ENCODE data around the gene ATL2. TPM values are rescaled to one million over a fixed set of nuclear protein-coding genes. Genes with fewer than 3 reads are reported as not detected.
A peak's percentile ranks its signal among the peaks of the same experiment; 100 is the strongest.
"Not testable (repeated sequence)": the region's sequence is repeated elsewhere in the genome, so short reads cannot be mapped to it uniquely, and the experiment has no call there.

Gene ATL2
- polyA plus RNA-seq, 4 donors, result 44.9 to 68.7 (median 64.8) TPM

- DNase-seq (ENCODE audit: low read depth in 4 of 4, low spot score in 3 of 4), result no peak
Observed at GRCh38 chr2:38394041-38394440, 17.0 kb upstream of the ATL2 start.

DNA sequence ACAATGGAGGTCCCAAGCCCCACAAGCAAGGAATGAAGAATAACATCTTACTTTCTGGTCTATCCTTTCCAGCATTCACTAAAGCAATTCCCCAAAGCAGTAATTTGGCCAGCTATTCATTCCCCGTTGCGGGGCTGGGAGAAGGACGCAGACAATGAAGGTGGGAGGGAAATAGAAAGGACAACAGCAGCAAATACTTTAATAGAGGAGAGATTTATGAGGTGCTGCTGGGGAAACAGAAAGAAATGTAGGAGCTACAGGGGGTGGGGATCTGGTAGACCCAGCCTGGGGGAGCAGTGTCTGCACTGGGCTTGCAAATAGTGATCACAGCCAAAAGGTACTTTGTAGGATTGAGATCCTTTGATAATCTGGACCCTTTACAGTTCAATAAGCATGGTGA lies 13.9 kb upstream of the ATL2 start:
- DNase-seq (ENCODE audit: low read depth in 4 of 4, low spot score in 3 of 4), result no peak

DNA sequence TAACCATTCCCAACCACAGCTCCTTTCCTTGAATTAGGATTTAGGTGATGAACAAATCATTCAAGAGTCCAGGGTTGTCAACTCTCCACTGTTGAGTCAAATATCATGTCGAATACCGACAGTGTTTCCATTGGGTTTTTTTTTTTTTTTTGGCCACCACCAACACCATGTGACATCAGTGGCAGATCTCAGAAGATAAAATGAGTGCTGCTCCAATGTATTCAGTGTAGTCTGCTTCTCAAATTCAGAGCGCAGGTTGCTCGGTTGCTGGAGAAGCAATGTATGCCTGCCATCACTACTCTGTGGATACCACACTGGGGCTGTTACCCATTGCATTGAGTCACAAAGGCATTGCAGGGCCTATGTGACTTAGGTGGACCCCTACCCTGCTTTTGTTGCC lies 10.8 kb upstream of the ATL2 start:
- DNase-seq (ENCODE audit: low read depth in 4 of 4, low spot score in 3 of 4), result no peak

DNA sequence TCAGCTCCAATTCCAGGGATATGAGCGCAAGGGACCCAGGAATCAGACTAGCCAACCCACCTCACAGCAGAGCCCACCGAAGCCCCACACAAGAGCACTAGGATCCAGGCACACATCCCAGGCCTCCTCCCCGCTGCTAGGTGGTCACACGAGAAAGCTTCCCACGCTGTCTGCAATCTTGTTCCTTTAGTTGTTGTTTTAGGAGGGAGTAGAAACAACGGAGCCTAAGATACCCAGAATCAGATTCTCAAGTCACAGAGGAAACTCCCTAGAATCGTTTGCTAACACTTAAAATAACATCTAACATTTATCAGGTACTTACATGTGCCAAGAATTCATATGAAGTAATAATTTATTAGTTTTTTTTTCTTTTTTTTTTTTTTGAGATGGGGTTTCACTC lies 9.7 kb upstream of the ATL2 start:
- DNase-seq (ENCODE audit: low read depth in 4 of 4, low spot score in 3 of 4), result no peak

GRCh38 chr2:38386377-38386776 lies 9.3 kb upstream of the ATL2 start:
- no peak for DNase-seq (ENCODE audit: low read depth in 4 of 4, low spot score in 3 of 4)

- no peak for DNase-seq (ENCODE audit: low read depth in 4 of 4, low spot score in 3 of 4)
Observed at GRCh38 chr2:38384338-38384737, 7.3 kb upstream of the ATL2 start.

DNA sequence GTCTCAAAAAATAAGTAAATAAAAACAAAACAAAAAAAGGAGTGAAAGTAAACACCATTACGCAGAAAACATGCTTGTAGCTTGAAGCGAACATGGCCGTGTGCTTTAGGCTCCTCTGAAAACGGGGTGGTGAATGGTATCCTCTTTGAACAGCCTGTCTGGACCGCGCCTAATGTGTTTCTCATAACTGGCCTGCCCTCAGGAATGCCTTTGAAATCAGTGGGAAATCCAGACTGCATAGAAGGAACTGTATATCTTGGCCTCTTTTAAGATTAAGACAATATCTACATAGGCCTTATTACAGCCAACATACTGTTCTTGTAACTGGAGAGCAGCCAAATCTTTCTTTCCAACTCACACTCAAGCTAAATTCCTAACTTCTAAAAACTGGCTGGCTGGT lies 6.7 kb upstream of the ATL2 start:
- DNase-seq (ENCODE audit: low read depth in 4 of 4, low spot score in 3 of 4), result not testable (repeated sequence)

- DNase-seq (ENCODE audit: low read depth in 4 of 4, low spot score in 3 of 4), result no peak
Observed at GRCh38 chr2:38381381-38382143, 4.5 kb upstream of the ATL2 start.

GRCh38 chr2:38380397-38381130 lies 3.5 kb upstream of the ATL2 start:
- no peak for DNase-seq (ENCODE audit: low read depth in 4 of 4, low spot score in 3 of 4)

DNA sequence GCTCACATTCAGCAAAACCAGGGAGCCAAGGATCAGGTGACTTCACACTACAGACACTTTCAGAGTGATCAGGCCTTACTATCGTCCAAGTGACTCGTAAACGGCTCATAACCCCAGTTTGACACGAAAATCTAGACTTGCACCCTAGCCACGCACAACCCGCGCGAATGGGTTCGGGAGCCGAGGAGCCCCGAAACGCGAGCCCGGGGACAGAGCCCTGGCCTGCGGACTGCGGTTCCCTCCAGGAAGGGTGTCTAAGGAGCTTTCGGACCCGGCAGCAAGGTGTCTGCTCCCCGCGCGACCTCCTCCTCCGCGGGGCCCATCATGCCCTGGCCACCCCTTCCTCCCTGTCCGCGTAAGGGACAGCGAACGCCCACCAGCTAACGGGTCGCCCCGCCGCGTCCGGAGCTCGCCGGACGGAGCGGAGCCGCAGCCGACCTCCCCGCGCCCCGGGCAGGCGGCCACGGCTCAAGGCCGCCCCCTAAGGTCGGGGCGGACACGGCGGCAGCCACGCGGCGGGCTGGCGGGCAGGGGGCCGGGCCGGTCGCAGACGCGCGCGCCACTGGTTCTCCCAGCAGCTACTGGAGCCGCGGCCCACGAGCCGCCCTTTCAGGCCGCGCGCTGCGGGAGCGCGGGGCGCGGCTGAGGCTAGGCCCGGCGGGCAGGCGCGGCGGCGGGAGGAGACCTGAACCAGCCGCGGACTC lies 575 bp downstream of the ATL2 start:
- DNase-seq (ENCODE audit: low read depth in 4 of 4, low spot score in 3 of 4), result peak; percentile 50 to 65 (median 58)

- DNase-seq (ENCODE audit: low read depth in 4 of 4, low spot score in 3 of 4), result no peak
Observed at GRCh38 chr2:38375696-38376345, 1.3 kb downstream of the ATL2 start.

DNA sequence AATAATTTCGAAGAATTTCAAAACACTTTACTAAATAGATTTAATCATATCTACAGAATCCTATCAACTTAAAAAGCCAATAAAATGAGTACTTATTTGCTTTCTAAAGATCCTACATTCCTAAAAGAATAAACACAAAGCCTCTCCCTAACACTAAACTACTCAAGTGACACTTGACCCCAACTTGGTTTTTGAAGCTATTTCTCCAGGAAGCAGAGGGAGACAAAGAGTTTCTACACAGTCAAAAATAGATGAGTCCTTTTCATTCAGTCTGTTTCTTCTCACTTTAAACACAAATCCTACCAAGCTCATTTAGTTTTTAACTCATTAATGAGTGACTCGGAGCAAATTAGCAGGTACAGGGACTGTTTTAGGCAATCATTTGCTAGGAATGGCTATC lies 2.1 kb downstream of the ATL2 start:
- DNase-seq (ENCODE audit: low read depth in 4 of 4, low spot score in 3 of 4), result peak in 1 of 4 donors; percentile 19

DNA sequence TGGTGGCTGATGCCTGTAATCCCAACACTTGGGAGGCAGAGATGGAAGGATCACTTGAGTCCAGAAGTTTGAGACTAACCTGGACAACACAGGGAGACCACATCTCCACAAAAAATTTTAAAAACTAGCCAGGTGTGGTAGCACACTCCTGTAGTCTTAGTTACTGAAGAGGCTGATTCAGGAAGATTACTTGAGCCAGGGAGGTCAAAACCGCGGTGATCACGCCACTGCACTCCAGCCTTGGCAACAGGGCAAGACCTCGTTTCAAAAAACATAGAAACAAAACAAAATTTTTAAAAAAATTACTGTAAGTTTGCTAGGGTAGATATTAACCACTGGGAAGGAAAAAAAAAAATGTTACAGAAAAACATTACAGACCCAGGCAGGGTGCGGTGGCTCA lies 5.8 kb downstream of the ATL2 start:
- DNase-seq (ENCODE audit: low read depth in 4 of 4, low spot score in 3 of 4), result no peak

DNA sequence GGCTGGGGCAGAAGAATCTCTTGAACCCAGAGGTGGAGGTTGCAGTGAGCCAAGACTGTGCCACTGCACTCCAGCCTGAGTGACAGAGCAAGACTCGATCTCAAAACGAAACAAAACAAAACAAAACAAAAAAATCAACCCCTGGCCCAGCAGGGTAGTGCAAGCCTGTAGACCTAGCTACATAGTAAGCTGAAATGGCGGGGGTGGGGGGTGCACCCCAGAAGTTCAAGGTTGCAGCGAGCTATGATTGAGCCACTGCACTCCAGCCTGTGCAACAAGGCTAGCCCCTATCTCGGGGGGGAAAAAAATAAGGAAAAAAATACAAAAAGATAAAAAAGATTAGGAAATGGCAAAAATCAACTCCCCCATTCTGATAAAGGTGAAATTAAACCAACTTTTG lies 6.4 kb downstream of the ATL2 start:
- DNase-seq (ENCODE audit: low read depth in 4 of 4, low spot score in 3 of 4), result no peak

DNA sequence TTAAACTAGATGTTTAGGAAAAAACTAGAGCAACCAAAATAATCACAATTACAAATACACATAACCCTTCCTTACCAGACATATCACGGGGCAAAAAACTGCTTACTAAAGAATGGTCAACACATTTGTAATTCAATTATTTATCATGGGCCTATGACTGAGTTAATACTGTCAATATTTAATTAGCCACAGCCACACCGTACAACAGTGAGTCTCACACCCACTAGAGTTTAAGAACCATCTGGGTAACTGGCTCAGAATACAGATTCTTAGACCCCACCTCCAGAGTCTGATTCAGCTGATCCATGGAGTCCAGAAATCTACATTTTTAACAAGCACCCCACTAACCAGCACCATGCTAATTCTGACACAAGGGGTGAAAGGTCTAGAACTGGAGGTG lies 14.8 kb downstream of the ATL2 start:
- DNase-seq (ENCODE audit: low read depth in 4 of 4, low spot score in 3 of 4), result no peak

DNA sequence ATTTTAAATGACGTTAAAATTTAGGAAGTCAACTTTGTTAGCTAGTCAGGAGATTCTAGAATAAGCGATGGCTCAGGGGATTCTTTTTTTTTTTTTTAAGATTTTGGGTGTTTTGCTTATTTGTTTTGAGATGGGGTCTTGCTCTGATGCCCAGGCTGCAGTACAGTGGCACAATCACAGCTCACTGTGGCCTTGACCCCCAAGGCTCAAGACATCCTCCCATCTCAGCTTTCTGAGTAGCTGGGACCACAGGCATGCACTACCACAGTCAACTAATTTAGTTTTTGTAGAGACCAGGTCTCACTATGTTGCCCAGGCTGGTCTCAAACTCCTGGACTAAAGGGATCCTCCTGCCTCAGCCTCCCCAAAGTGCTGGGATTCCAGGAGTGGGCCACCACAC lies 16.9 kb downstream of the ATL2 start:
- no peak for DNase-seq (ENCODE audit: low read depth in 4 of 4, low spot score in 3 of 4)

- no peak for DNase-seq (ENCODE audit: low read depth in 4 of 4, low spot score in 3 of 4)
Observed at GRCh38 chr2:38353402-38353801, 23.7 kb downstream of the ATL2 start.

DNA sequence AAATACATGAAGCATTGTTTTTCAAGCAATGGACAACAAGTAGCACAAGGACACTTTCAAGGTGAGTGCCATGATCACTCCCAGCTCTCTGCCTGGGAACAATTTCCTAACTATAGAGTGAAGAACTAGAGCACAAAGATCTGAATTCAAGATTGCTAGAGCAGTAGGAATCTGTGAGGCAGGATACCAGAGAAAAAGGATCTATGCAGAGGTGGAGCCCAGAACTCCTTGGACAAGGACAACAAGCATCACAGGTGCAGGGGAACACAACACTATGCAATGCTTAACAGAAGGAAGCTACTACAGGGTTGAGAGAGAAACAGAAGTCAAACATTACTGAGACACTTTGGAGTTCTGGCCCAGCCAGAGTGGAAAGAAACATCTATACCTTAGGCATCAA lies 24.7 kb downstream of the ATL2 start:
- no peak for DNase-seq (ENCODE audit: low read depth in 4 of 4, low spot score in 3 of 4)

GRCh38 chr2:38345323-38346038 lies 31.6 kb downstream of the ATL2 start:
- no peak for DNase-seq (ENCODE audit: low read depth in 4 of 4, low spot score in 3 of 4)

DNA sequence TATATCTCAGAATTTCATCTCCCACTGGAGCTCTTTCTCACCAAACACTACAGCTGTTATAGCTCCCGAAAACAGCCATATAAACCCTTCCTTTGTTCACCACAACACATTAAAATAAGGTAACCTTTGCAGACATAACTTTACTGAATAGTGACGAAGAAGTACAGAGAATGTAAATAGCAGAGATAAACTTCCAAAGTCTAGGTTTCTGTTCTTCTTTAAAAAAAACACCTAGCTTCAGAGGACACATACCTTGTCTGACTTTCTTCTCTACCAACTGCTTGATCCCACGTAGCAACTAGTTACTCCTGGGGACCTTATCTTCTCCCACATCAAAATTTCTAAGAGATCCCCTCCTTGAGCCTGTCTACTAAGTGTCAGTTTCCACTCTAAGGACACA lies 32.3 kb downstream of the ATL2 start:
- no peak for DNase-seq (ENCODE audit: low read depth in 4 of 4, low spot score in 3 of 4)

DNA sequence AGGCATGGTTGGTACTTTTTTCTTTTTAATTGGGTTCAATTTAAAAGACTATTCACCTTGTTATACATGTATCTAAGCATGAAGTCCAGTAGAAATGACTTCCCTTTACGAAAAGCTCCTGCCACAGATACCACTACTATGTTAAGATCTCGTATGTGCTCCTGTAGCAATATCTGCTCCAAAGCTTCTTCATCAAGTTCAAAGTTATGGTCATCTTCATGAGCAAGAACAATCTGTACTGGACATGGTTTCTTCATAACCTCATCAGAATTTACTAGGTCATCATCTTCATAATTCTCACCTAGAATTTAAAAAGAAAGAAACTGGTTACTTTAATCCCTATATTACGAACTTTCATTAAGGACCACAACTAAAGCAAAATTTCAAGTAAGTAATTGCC lies 33.9 kb downstream of the ATL2 start:
- DNase-seq (ENCODE audit: low read depth in 4 of 4, low spot score in 3 of 4), result no peak

All from left renal pelvis (tissue), 4 donors.